ENCODE measurements around the gene ARV1. TPM values are rescaled to one million over a fixed set of nuclear protein-coding genes. Genes with fewer than 3 reads are reported as not detected.
"Not testable (repeated sequence)": the region's sequence is repeated elsewhere in the genome, so short reads cannot be mapped to it uniquely, and the experiment has no call there.

The ARV1 gene
- total RNA-seq, 1 donor from 2014 or later: 18.7 TPM

DNA sequence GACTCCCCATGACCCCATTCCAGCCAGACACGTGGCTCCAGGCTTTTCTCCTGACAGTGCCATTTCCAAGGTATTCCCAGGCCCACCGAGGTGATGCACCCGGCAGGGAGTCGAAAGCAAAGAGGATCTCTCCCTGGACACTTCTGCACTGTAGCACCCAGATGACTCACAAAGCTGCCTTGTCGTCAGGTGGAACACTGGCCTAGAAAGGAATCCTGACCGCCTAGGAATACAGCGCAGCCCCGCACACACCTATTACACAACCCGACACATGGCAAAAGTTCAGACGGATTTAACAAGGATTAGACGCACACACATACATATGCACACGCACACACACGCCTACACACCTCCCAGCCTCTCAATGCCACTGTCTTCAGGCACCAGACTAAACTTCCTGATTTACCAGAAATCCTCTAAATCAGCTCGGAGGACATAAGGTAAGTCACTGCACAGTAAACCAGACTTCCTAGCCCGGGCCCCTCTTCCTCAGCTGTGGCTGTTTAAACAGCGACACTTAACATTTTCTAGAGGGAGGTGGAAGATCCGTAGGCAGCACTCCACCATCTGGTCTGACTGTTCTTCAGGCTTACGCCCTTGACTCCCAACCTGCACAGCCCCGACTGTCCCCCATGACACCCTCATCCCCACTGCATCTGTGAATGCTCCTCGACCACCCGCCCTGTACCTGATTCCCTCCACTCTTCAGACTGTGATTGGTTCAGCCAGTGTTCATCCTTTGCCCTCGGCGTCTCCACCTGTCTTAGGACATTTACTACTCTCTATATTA, 48.4 kb downstream of the ARV1 start:
- no peaks in the 10 kb centered on the region for H3K9me3 ChIP-seq
- no peak overlapping the region for H3K27ac ChIP-seq
- no peaks in the 10 kb centered on the region for H3K36me3 ChIP-seq
- H3K27me3 ChIP-seq: no peaks in the 10 kb centered on the region
- peak in 1 of 2 donors; percentile 84 for DNase-seq (ENCODE audit: extremely low spot score in 2 of 2)
- H3K4me1 ChIP-seq: peaks cover 4% of the 10 kb centered on the region
- TF ChIP-seq POLR2AphosphoS5 (IDR thresholded peaks at IDR 0.05; ENCODE audit: insufficient read depth in 1 of 2, low read depth in 1 of 2) (peak in 1 of 2 donors; percentile 29), POLR2A (IDR thresholded peaks at IDR 0.05) (no peak)
- TF ChIP-seq, protein P1, sequence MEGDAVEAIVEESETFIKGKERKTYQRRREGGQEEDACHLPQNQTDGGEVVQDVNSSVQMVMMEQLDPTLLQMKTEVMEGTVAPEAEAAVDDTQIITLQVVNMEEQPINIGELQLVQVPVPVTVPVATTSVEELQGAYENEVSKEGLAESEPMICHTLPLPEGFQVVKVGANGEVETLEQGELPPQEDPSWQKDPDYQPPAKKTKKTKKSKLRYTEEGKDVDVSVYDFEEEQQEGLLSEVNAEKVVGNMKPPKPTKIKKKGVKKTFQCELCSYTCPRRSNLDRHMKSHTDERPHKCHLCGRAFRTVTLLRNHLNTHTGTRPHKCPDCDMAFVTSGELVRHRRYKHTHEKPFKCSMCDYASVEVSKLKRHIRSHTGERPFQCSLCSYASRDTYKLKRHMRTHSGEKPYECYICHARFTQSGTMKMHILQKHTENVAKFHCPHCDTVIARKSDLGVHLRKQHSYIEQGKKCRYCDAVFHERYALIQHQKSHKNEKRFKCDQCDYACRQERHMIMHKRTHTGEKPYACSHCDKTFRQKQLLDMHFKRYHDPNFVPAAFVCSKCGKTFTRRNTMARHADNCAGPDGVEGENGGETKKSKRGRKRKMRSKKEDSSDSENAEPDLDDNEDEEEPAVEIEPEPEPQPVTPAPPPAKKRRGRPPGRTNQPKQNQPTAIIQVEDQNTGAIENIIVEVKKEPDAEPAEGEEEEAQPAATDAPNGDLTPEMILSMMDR (IDR thresholded peaks at IDR 0.05): no peak
- H3K4me3 ChIP-seq: no peak overlapping the region
- intact Hi-C loops (cut with DNase I): no loop called here

DNA sequence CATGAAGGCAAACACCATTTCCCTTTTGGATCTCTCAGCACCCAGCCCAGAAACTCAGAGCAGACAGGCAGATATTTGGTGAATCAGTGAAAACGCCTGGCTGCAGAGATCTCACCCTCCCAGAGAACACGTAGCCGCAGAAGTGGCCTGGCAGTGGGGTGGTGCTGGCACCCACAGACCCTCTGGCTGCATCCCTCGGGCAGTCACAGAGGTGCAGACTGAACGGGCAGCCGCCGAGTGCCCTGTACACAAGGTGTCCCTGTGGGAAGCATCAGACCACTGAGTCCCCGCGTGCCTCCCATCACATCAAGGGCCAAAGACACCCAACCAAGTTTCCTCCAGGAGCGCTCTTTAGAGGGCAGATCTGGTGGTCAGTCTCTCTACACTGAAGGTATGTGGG, 49.1 kb downstream of the ARV1 start:
- Histone ChIP-seq H3K4me1 (peaks cover 4% of the 10 kb centered on the region), H3K9me3 (no peaks in the 10 kb centered on the region), H3K4me3 (no peak overlapping the region), H3K27ac (no peak overlapping the region), H3K27me3 (no peaks in the 10 kb centered on the region), H3K36me3 (no peaks in the 10 kb centered on the region)
- peak in 1 of 2 donors; percentile 32 for DNase-seq (ENCODE audit: extremely low spot score in 2 of 2)
- intact Hi-C loops (cut with DNase I): no loop called here
- TF ChIP-seq POLR2A (IDR thresholded peaks at IDR 0.05): no peak
- TF ChIP-seq POLR2AphosphoS5 (IDR thresholded peaks at IDR 0.05; ENCODE audit: insufficient read depth in 1 of 2, low read depth in 1 of 2): no peak
- TF ChIP-seq, protein P1 (IDR thresholded peaks at IDR 0.05): no peak

DNA sequence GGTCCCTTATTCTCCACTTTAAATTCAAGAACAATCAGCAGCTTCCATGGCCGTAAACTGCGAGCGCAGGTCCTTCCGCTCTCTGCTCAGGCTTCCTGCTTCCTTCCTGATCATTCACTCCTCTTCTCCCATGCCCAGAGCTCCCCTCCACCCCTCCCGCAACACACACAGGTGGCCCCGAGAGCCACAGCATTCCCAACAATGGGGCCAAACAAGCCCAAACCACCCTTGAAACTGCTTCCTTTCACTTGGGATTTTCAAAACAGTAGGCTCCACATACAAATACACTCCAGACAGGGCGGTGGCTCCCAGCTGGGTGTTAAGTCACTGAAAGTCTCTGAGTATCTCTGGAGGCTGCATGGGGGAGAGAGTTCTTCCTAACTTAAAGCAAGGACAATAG, 49.8 kb downstream of the ARV1 start:
- H3K27ac ChIP-seq: no peak overlapping the region
- TF ChIP-seq POLR2AphosphoS5 (IDR thresholded peaks at IDR 0.05; ENCODE audit: insufficient read depth in 1 of 2, low read depth in 1 of 2) (no peak), POLR2A (IDR thresholded peaks at IDR 0.05) (no peak)
- TF ChIP-seq, protein P1 (IDR thresholded peaks at IDR 0.05): no peak
- DNase-seq (ENCODE audit: extremely low spot score in 2 of 2): peak in 1 of 2 donors; percentile 81
- H3K4me1 ChIP-seq: peaks cover 4% of the 10 kb centered on the region
- intact Hi-C loops (cut with DNase I): no loop called here
- no peaks in the 10 kb centered on the region for H3K9me3 ChIP-seq
- H3K4me3 ChIP-seq: no peak overlapping the region
- H3K36me3 ChIP-seq: no peaks in the 10 kb centered on the region
- H3K27me3 ChIP-seq: no peaks in the 10 kb centered on the region

DNA sequence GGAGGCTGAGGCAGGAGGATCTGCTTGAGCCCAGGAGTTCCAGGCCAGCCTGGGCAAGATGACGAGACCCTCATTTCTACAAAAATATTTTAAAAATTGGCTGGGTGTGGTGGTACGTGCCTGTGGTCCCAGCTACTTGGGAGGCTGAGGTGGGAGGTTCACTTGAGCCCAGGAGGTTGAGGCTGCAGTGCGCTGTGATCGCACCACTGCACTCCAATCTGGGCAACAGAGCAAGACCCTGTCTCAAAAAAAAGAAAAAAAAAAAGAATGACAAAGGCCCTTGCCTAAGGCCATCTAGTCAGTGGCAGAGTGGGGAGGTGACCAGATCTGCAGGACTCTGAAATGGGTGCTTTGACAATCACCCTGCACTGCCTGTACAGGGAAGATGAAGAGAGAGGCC, 50.4 kb downstream of the ARV1 start:
- H3K27me3 ChIP-seq; H3K4me1 ChIP-seq; H3K9me3 ChIP-seq; H3K36me3 ChIP-seq; H3K4me3 ChIP-seq; intact Hi-C loops (cut with DNase I); H3K27ac ChIP-seq: not testable (repeated sequence)
- peak in 1 of 2 donors; percentile 22 for DNase-seq (ENCODE audit: extremely low spot score in 2 of 2)

DNA sequence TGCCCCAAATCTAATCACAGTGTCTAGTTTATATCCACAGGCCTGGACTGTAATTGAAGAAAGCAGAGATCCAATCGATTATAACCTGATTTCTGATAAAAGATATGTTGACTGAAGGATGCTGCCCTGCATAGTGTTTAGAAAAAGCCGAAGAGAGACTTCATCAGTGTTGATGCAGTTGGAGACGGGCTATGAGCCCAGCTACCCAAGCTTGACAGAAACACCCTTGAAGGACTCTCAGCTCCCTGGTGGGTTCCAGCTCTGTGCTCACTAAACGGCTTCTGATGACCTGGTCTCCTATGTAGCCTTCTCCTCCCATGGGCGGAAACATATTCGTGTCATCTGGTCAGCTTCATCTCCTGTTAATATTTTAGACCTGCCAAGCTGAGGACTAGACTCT, 50.9 kb downstream of the ARV1 start:
- Histone ChIP-seq H3K27ac (no peak overlapping the region), H3K9me3 (no peaks in the 10 kb centered on the region), H3K4me1 (peaks cover 4% of the 10 kb centered on the region), H3K27me3 (no peaks in the 10 kb centered on the region), H3K4me3 (no peak overlapping the region), H3K36me3 (no peaks in the 10 kb centered on the region)
- intact Hi-C loops (cut with DNase I): no loop called here
- TF ChIP-seq POLR2AphosphoS5 (IDR thresholded peaks at IDR 0.05; ENCODE audit: insufficient read depth in 1 of 2, low read depth in 1 of 2) (no peak), POLR2A (IDR thresholded peaks at IDR 0.05) (no peak)
- TF ChIP-seq, protein P1 (IDR thresholded peaks at IDR 0.05): no peak
- peak in 1 of 2 donors; percentile 34 for DNase-seq (ENCODE audit: extremely low spot score in 2 of 2)

Measured in vagina (tissue), 2 donors.